ENCODE measurements around the gene OR1S1.
"Not testable (repeated sequence)": the region's sequence is repeated elsewhere in the genome, so short reads cannot be mapped to it uniquely, and the experiment has no call there.

Gene OR1S1

GRCh38 chr11:58212420-58212819, at the start of gene OR1S1:
Gene OR1S1, plus strand, starts transcription at chr11:58212720.
- DNase-seq (ENCODE audit: low read depth, low spot score), result not testable (repeated sequence)

GRCh38 chr11:58164389-58164788, 48.1 kb upstream of the OR1S1 start:
- DNase-seq (ENCODE audit: low read depth, low spot score), result no peak

- DNase-seq (ENCODE audit: low read depth, low spot score), result no peak
These were observed 47.5 kb upstream of the OR1S1 start for GRCh38 chr11:58164990-58165389.

GRCh38 chr11:58165504-58166106, 46.9 kb upstream of the OR1S1 start:
- no peak for DNase-seq (ENCODE audit: low read depth, low spot score)

GRCh38 chr11:58177409-58178054, 35.0 kb upstream of the OR1S1 start:
- DNase-seq (ENCODE audit: low read depth, low spot score), result no peak

GRCh38 chr11:58178444-58178843, 34.1 kb upstream of the OR1S1 start:
- no peak for DNase-seq (ENCODE audit: low read depth, low spot score)

GRCh38 chr11:58179648-58180047, 32.9 kb upstream of the OR1S1 start:
- DNase-seq (ENCODE audit: low read depth, low spot score), result no peak

GRCh38 chr11:58186938-58187337, 25.6 kb upstream of the OR1S1 start:
- no peak for DNase-seq (ENCODE audit: low read depth, low spot score)

GRCh38 chr11:58188770-58189169, 23.8 kb upstream of the OR1S1 start, which contains the start of gene OR9Q2:
Gene OR9Q2, plus strand, starts transcription at chr11:58189070. Its CDS starts 1,421 bp downstream, at chr11:58190491.
- no peak for DNase-seq (ENCODE audit: low read depth, low spot score)

GRCh38 chr11:58192229-58192628, 20.3 kb upstream of the OR1S1 start:
- DNase-seq (ENCODE audit: low read depth, low spot score), result no peak

- DNase-seq (ENCODE audit: low read depth, low spot score), result no peak
These were observed 19.1 kb upstream of the OR1S1 start for GRCh38 chr11:58193391-58193790.

- DNase-seq (ENCODE audit: low read depth, low spot score), result no peak
These were observed 16.6 kb upstream of the OR1S1 start for GRCh38 chr11:58195939-58196338.

GRCh38 chr11:58199271-58199670, 13.2 kb upstream of the OR1S1 start:
- DNase-seq (ENCODE audit: low read depth, low spot score), result no peak

GRCh38 chr11:58204042-58204441, 8.5 kb upstream of the OR1S1 start, which contains the start of gene OR1S2:
Gene OR1S2, minus strand, starts transcription at chr11:58204142. Its CDS starts 0 bp downstream, at chr11:58204142.
- no peak for DNase-seq (ENCODE audit: low read depth, low spot score)

GRCh38 chr11:58216476-58216875, 4.0 kb downstream of the OR1S1 start:
- DNase-seq (ENCODE audit: low read depth, low spot score), result no peak

GRCh38 chr11:58222721-58223120, 10.2 kb downstream of the OR1S1 start:
- no peak for DNase-seq (ENCODE audit: low read depth, low spot score)

GRCh38 chr11:58227956-58228615, 15.6 kb downstream of the OR1S1 start:
- DNase-seq (ENCODE audit: low read depth, low spot score), result no peak

GRCh38 chr11:58243954-58244353, 31.4 kb downstream of the OR1S1 start:
- DNase-seq (ENCODE audit: low read depth, low spot score), result no peak

- no peak for DNase-seq (ENCODE audit: low read depth, low spot score)
These were observed 42.4 kb downstream of the OR1S1 start for GRCh38 chr11:58254936-58255335.

GRCh38 chr11:58259983-58260382, 47.5 kb downstream of the OR1S1 start:
- DNase-seq (ENCODE audit: low read depth, low spot score), result no peak

Measured in astrocyte of the hippocampus (primary cell).